Measurements from ENCODE around the gene CCDC71. TPM values are rescaled to one million over a fixed set of nuclear protein-coding genes. Genes with fewer than 3 reads are reported as not detected.

Gene CCDC71
- total RNA-seq, 1 experiment from 2014 or later, result 17.8 TPM

DNA sequence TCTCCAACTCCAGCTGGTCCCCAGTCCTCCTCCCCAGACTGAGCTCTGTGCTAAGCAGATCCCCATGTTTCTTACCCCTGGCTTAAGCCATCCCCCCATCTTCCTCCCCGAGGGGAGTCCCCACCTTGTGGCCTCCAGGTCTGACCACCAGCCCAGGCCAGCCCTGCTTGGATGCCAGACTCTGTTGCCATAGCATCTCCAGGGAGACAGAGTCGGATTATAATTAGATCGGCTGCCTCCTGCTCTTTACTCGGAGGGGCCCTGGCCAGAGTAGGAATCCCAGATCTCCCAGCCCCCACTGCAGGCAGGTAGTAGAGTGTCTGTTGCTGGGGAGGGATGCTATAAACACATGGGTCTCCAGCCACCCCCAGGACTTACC, 7.7 kb upstream of the CCDC71 start:
- no peaks in the 10 kb centered on the region for H3K9me2 ChIP-seq (ENCODE audit: insufficient read depth)
- H3K4me1 ChIP-seq (replicated peaks; ENCODE audit: insufficient read depth), result no peaks in the 10 kb centered on the region
- no peak for DNase-seq
- H3K4me3 ChIP-seq, result no peak overlapping the region
- CTCF ChIA-PET, result interaction anchor here (0.6 kb wide), 1 partner anchor 135 kb away, joined by 7 read pairs; no protein-coding TSS in a partner anchor
- H2AFZ ChIP-seq, result no peak overlapping the region
- POLR2A ChIA-PET (ENCODE audit: unreplicated experiment), result no interaction called here
- H3K79me2 ChIP-seq (ENCODE audit: low read depth), result no peaks in the 10 kb centered on the region
- BruUV-seq (replicated peaks), result no TSS peak
- no peak overlapping the region for H3K27ac ChIP-seq
- H3K36me3 ChIP-seq (ENCODE audit: low read depth), result no peaks in the 10 kb centered on the region
- no peaks in the 10 kb centered on the region for H3K9me3 ChIP-seq (ENCODE audit: insufficient read depth, low read depth)
- no peaks in the 10 kb centered on the region for H3F3A ChIP-seq (ENCODE audit: insufficient read depth, low read depth)
- no peaks in the 10 kb centered on the region for H3K27me3 ChIP-seq (ENCODE audit: insufficient read depth, low read depth)
- no peak for TF ChIP-seq EZH2 (IDR thresholded peaks at IDR 0.05; ENCODE audit: low read depth)
- TF ChIP-seq, protein P1, sequence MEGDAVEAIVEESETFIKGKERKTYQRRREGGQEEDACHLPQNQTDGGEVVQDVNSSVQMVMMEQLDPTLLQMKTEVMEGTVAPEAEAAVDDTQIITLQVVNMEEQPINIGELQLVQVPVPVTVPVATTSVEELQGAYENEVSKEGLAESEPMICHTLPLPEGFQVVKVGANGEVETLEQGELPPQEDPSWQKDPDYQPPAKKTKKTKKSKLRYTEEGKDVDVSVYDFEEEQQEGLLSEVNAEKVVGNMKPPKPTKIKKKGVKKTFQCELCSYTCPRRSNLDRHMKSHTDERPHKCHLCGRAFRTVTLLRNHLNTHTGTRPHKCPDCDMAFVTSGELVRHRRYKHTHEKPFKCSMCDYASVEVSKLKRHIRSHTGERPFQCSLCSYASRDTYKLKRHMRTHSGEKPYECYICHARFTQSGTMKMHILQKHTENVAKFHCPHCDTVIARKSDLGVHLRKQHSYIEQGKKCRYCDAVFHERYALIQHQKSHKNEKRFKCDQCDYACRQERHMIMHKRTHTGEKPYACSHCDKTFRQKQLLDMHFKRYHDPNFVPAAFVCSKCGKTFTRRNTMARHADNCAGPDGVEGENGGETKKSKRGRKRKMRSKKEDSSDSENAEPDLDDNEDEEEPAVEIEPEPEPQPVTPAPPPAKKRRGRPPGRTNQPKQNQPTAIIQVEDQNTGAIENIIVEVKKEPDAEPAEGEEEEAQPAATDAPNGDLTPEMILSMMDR (conservative IDR thresholded peaks at IDR 0.05), result no peak
- no peak overlapping the region for H3K4me2 ChIP-seq
- no peaks in the 10 kb centered on the region for H4K20me1 ChIP-seq (ENCODE audit: insufficient read depth)
- intact Hi-C loops (cut with micrococcal nuclease; ENCODE audit: unreplicated experiment), result loop anchor here (5.0 to 10.0 kb wide), 2 partner anchors 64 to 121 kb away; no protein-coding TSS in a partner anchor

DNA sequence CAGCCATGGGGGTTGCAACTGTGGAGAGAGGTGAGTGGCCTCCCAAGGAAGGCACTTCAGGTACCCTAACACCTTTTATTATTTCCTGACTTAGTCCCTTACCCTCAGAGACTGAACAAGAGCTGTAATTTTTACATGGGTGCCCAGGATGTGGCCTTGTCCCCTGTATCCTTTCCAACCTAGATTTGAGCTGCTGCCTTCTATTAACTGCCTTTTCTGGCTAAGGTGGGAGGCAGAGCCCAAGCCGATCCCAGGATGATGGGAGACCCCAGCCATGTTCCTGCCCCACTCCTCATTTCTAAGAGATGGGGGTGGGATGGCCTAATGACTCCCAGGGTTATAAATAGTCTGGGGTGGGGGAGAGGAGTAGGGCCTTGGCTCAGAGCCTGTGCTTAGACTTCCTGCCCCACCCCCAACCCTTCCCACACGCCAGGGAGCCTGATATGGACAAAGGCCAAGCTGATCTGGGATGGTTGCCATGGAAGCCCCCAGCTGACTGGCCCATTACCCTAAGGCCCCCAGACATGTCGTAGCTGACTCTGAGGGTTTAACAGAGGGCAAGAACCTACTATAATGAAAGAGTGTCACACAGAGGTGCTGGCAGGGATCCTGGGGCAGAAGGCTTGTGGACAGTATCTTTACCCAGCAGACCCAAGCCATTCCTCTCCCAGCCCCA, 7.1 kb upstream of the CCDC71 start:
- H4K20me1 ChIP-seq (ENCODE audit: insufficient read depth), result no peaks in the 10 kb centered on the region
- ChIA-PET POLR2A (ENCODE audit: unreplicated experiment) (interaction anchor here (0.6 kb wide), 1 partner anchor 14 kb away, joined by 3 read pairs; no protein-coding TSS in a partner anchor), CTCF (no interaction called here)
- no peak overlapping the region for H3K4me2 ChIP-seq
- no peaks in the 10 kb centered on the region for H3K79me2 ChIP-seq (ENCODE audit: low read depth)
- no peaks in the 10 kb centered on the region for H3F3A ChIP-seq (ENCODE audit: insufficient read depth, low read depth)
- intact Hi-C loops (cut with micrococcal nuclease; ENCODE audit: unreplicated experiment), result loop anchor here (5.0 to 10.0 kb wide), 2 partner anchors 64 to 122 kb away; no protein-coding TSS in a partner anchor
- H3K4me1 ChIP-seq (replicated peaks; ENCODE audit: insufficient read depth), result no peaks in the 10 kb centered on the region
- no peaks in the 10 kb centered on the region for H3K9me3 ChIP-seq (ENCODE audit: insufficient read depth, low read depth)
- H3K9me2 ChIP-seq (ENCODE audit: insufficient read depth), result no peaks in the 10 kb centered on the region
- no peaks in the 10 kb centered on the region for H3K27me3 ChIP-seq (ENCODE audit: insufficient read depth, low read depth)
- H3K27ac ChIP-seq, result no peak overlapping the region
- BruUV-seq (replicated peaks), result no TSS peak
- DNase-seq, result no peak
- no peak overlapping the region for H2AFZ ChIP-seq
- H3K36me3 ChIP-seq (ENCODE audit: low read depth), result no peaks in the 10 kb centered on the region
- no peak overlapping the region for H3K4me3 ChIP-seq
- no peak for TF ChIP-seq EZH2 (IDR thresholded peaks at IDR 0.05; ENCODE audit: low read depth)
- TF ChIP-seq, protein P1 (conservative IDR thresholded peaks at IDR 0.05), result no peak

DNA sequence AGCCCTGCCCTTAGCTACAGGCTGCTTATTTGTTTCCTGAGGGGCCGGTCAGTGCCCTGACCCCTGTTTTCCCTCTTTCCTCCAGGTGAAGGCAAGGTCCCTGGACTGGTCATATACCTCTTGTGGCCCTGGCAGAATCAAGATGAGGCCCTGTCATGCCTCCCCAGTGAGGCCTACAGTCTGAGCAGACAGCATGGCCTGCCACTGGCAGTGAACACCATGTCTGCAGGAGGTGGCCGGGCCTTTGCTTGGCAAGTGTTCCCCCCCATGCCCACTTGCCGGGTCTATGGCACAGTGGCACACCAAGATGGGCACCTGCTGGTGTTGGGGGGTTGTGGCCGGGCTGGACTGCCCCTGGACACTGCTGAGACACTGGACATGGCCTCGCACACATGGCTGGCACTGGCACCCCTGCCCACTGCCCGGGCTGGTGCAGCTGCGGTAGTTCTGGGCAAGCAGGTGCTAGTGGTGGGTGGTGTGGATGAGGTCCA, 6.5 kb upstream of the CCDC71 start:
- Histone ChIP-seq H3K4me3 (no peak overlapping the region), H3F3A (ENCODE audit: insufficient read depth, low read depth) (no peaks in the 10 kb centered on the region), H2AFZ (no peak overlapping the region), H4K20me1 (ENCODE audit: insufficient read depth) (no peaks in the 10 kb centered on the region), H3K9me2 (ENCODE audit: insufficient read depth) (no peaks in the 10 kb centered on the region), H3K27ac (no peak overlapping the region), H3K36me3 (ENCODE audit: low read depth) (no peaks in the 10 kb centered on the region), H3K9me3 (ENCODE audit: insufficient read depth, low read depth) (no peaks in the 10 kb centered on the region), H3K4me2 (no peak overlapping the region), H3K4me1 (replicated peaks; ENCODE audit: insufficient read depth) (no peaks in the 10 kb centered on the region), H3K27me3 (ENCODE audit: insufficient read depth, low read depth) (no peaks in the 10 kb centered on the region), H3K79me2 (ENCODE audit: low read depth) (no peaks in the 10 kb centered on the region)
- BruUV-seq (replicated peaks), result no TSS peak
- POLR2A ChIA-PET (ENCODE audit: unreplicated experiment), result interaction anchor here (0.6 kb wide), 1 partner anchor 14 kb away, joined by 3 read pairs; no protein-coding TSS in a partner anchor
- intact Hi-C loops (cut with micrococcal nuclease; ENCODE audit: unreplicated experiment), result loop anchor here (5.0 to 10.0 kb wide), 2 partner anchors 65 to 122 kb away; no protein-coding TSS in a partner anchor
- DNase-seq, result no peak
- TF ChIP-seq EZH2 (IDR thresholded peaks at IDR 0.05; ENCODE audit: low read depth), result no peak
- TF ChIP-seq, protein P1 (conservative IDR thresholded peaks at IDR 0.05), result no peak
- CTCF ChIA-PET, result no interaction called here
